Psoas muscle (tissue), 8 donors: Measurements from ENCODE around the gene TXLNG. TPM values are rescaled to one million over a fixed set of nuclear protein-coding genes. Genes with fewer than 3 reads are reported as not detected.

Experiments used
- ATAC-seq, 4 donors: fragments of 200-7000 bp; cut with Tn5 transposase; one replicate each; pipeline ENCODE4 v1.9.1; 2020; ENCODE audit warnings: moderate library complexity in 3 of 4, mild to moderate bottlenecking in 2 of 4
- DNase-seq, 2 donors: peaks; one replicate each; pipeline ENCODE4 v3.0.0-alpha.2; 2020
- H3K27ac ChIP-seq: fragments of 200-600 bp; one replicate; pipeline ENCODE4 v1.8.0; 2022
- H3K27me3 ChIP-seq, 3 donors: fragments of 200-600 bp in 1 of 3; one replicate each; pipeline versions ENCODE4 v1.6.1 to v1.8.0; 2013 to 2022; ENCODE audit warnings: low read length in 2 of 3, mild to moderate bottlenecking in 2 of 3, moderate library complexity in 1 of 3; ENCODE audit not compliant: insufficient read depth in 3 of 3
- H3K36me3 ChIP-seq, 2 donors: fragments of 200-600 bp in 1 of 2; one replicate each; pipeline versions ENCODE4 v1.6.1 to v1.8.0; 2013 to 2022; ENCODE audit warnings: low read depth in 1 of 2, mild to moderate bottlenecking in 1 of 2, moderate library complexity in 1 of 2; ENCODE audit not compliant: insufficient read depth in 1 of 2
- H3K4me1 ChIP-seq: fragments of 200-600 bp; one replicate; pipeline ENCODE4 v1.8.0; 2022
- H3K4me3 ChIP-seq: fragments of 200-600 bp; one replicate; pipeline ENCODE4 v1.8.0; 2022; ENCODE audit warnings: mild to moderate bottlenecking
- H3K9me3 ChIP-seq: fragments of 200-600 bp; one replicate; pipeline ENCODE4 v1.8.0; 2022
- CTCF ChIP-seq: fragments of 200-600 bp; IDR thresholded peaks from one replicate; pipeline ENCODE4 v1.8.0; 2022; ENCODE audit warnings: antibody characterized with exemption
- whole genome bisulfite sequencing, 3 donors: extraction: QIAGEN DNeasy Blood & Tissue Kit; methylation state at CpG; one replicate each; pipeline versions ENCODE4 v1.1.6 to v1.1.7; 2013; 5-methylcytosine and 5-hydroxymethylcytosine counted together
- intact Hi-C, 2 donors: fragments of 100-400 bp; cut with DNase I; formaldehyde crosslinking; loops; one replicate each; pipeline versions ENCODE4 v1.11.0 to v1.14.2; 2022
- polyA plus RNA-seq, 3 donors: library from polyadenylated mRNA; stranded (reverse); fragments of 200-250 nt; gene quantifications; one replicate each; pipeline ENCODE4 v1.2.3, GENCODE V29; 2013
- total RNA-seq, 4 donors: library from RNA; stranded (reverse); fragmentation: NEBNext Ultra II Directional in 2 of 4; extraction: Animal tissue kit (Norgen Biotek cat#: 25700) in 2 of 4; gene quantifications; one replicate each; pipeline versions ENCODE4 v1.2.1 to v1.2.4, GENCODE V29; 2021 to 2023
- donor health status: healthy with polysubstance abuse.
- donor health status: DM: no; HTN: no; CAD: no; lungs with moderate emphysema.
- donor health status: Bipolar disorder and iron deficiency.
- donor health status: healthy.
- donor health status: DM: yes; HTN: yes; CAD: no.
- donor health status: DM: no; HTN: no; CAD: no.
- donor health status: DM: no; HTN: no; CAD: no.
- donor health status: DM: yes; HTN: yes; CAD: no.

The TXLNG gene
- total and polyA plus RNA-seq, 7 donors, result 5.6 to 10.1 (median 8.1) TPM

- peak overlapping the region; percentile 95 for H3K27ac ChIP-seq
- peak; percentile 35 to 65 for DNase-seq
- 1 to 11% (median 6%) methylated on average over 11 to 69 of the region's 73 CpGs for WGBS, 3 donors
Observed at GRCh38 chrX:16786791-16787735, 797 bp downstream of the TXLNG start.

GRCh38 chrX:16788477-16788876 is 2.2 kb downstream of the TXLNG start:
- Histone ChIP-seq H3K4me1 (no peaks in the 10 kb centered on the region), H3K4me3 (no peak overlapping the region), H3K27ac (no peak overlapping the region), H3K9me3 (no peaks in the 10 kb centered on the region), H3K27me3 (no peaks in the 10 kb centered on the region), H3K36me3 (peaks cover 0 to 36% of the 10 kb centered on the region in 2 donors)
- no peak for TF ChIP-seq CTCF
- no peak for ATAC-seq
- peak; percentile 40 to 69 for DNase-seq
- 43 to 64% (median 61%) methylated on average over 5 of the region's 5 CpGs for WGBS, 3 donors
- intact Hi-C loops, result loop anchor here (5.0 to 10.0 kb wide), 2 partner anchors 64 to 66 kb away; no protein-coding TSS in a partner anchor

More at GRCh38 chrX:16786791-16787735, 797 bp downstream of the TXLNG start:
- intact Hi-C loops, result loop anchor here (5.0 to 10.0 kb wide), 2 partner anchors 62 to 65 kb away; no protein-coding TSS in a partner anchor
- H3K4me3 ChIP-seq, result peak overlapping the region; percentile 87
- ATAC-seq, result peak; percentile 11 to 21 (median 14)
- TF ChIP-seq CTCF, result no peak
- no peaks in the 10 kb centered on the region for H3K27me3 ChIP-seq
- H3K9me3 ChIP-seq, result no peaks in the 10 kb centered on the region
- no peaks in the 10 kb centered on the region for H3K4me1 ChIP-seq
- H3K36me3 ChIP-seq, result peaks cover 0 to 27% of the 10 kb centered on the region in 2 donors

- intact Hi-C loops, result no loop called here
- Histone ChIP-seq H3K4me1 (no peaks in the 10 kb centered on the region), H3K27me3 (no peaks in the 10 kb centered on the region), H3K4me3 (no peak overlapping the region), H3K27ac (no peak overlapping the region), H3K9me3 (no peaks in the 10 kb centered on the region), H3K36me3 (peaks cover 3 to 46% of the 10 kb centered on the region in 2 donors)
- TF ChIP-seq CTCF, result no peak
- WGBS, 3 donors, result 64 to 91% (median 87%) methylated on average over 4 of the region's 4 CpGs
- DNase-seq (no peak), ATAC-seq (no peak)
Observed at GRCh38 chrX:16796298-16796697, 10.0 kb downstream of the TXLNG start.

GRCh38 chrX:16797358-16797757 is 11.1 kb downstream of the TXLNG start:
- 47 to 73% (median 71%) methylated on average over 5 of the region's 5 CpGs for WGBS, 3 donors
- TF ChIP-seq CTCF, result no peak
- Histone ChIP-seq H3K36me3 (peaks cover 3 to 35% of the 10 kb centered on the region in 2 donors), H3K9me3 (no peaks in the 10 kb centered on the region), H3K4me3 (no peak overlapping the region), H3K27me3 (no peaks in the 10 kb centered on the region), H3K27ac (no peak overlapping the region), H3K4me1 (no peaks in the 10 kb centered on the region)
- DNase-seq (peak in 1 of 2 donors; percentile 32), ATAC-seq (peak in 2 of 4 donors; percentile 46 to 48)
- intact Hi-C loops, result no loop called here
